Psoas muscle (tissue), 8 donors: Measurements from ENCODE around the gene BCAN. TPM values are rescaled to one million over a fixed set of nuclear protein-coding genes. Genes with fewer than 3 reads are reported as not detected.

Experiments
- ATAC-seq, 4 donors: fragments of 200-7000 bp; cut with Tn5 transposase; one replicate each; pipeline ENCODE4 v1.9.1; 2020; ENCODE audit warnings: moderate library complexity in 3 of 4, mild to moderate bottlenecking in 2 of 4
- DNase-seq, 2 donors: peaks; one replicate each; pipeline ENCODE4 v3.0.0-alpha.2; 2020
- H3K27ac ChIP-seq: fragments of 200-600 bp; one replicate; pipeline ENCODE4 v1.8.0; 2022
- H3K27me3 ChIP-seq, 3 donors: fragments of 200-600 bp in 1 of 3; one replicate each; pipeline versions ENCODE4 v1.6.1 to v1.8.0; 2013 to 2022; ENCODE audit warnings: low read length in 2 of 3, mild to moderate bottlenecking in 2 of 3, moderate library complexity in 1 of 3; ENCODE audit not compliant: insufficient read depth in 3 of 3
- H3K36me3 ChIP-seq, 2 donors: fragments of 200-600 bp in 1 of 2; one replicate each; pipeline versions ENCODE4 v1.6.1 to v1.8.0; 2013 to 2022; ENCODE audit warnings: low read depth in 1 of 2, mild to moderate bottlenecking in 1 of 2, moderate library complexity in 1 of 2; ENCODE audit not compliant: insufficient read depth in 1 of 2
- H3K4me1 ChIP-seq: fragments of 200-600 bp; one replicate; pipeline ENCODE4 v1.8.0; 2022
- H3K4me3 ChIP-seq: fragments of 200-600 bp; one replicate; pipeline ENCODE4 v1.8.0; 2022; ENCODE audit warnings: mild to moderate bottlenecking
- H3K9me3 ChIP-seq: fragments of 200-600 bp; one replicate; pipeline ENCODE4 v1.8.0; 2022
- CTCF ChIP-seq: fragments of 200-600 bp; IDR thresholded peaks from one replicate; pipeline ENCODE4 v1.8.0; 2022; ENCODE audit warnings: antibody characterized with exemption
- WGBS, 3 donors: extraction: QIAGEN DNeasy Blood & Tissue Kit; methylation state at CpG; one replicate each; pipeline versions ENCODE4 v1.1.6 to v1.1.7; 2013; 5-methylcytosine and 5-hydroxymethylcytosine counted together
- intact Hi-C, 2 donors: fragments of 100-400 bp; cut with DNase I; formaldehyde crosslinking; loops; one replicate each; pipeline versions ENCODE4 v1.11.0 to v1.14.2; 2022
- polyA plus RNA-seq, 3 donors: library from polyadenylated mRNA; stranded (reverse); fragments of 200-250 nt; gene quantifications; one replicate each; pipeline ENCODE4 v1.2.3, GENCODE V29; 2013
- total RNA-seq, 4 donors: library from RNA; stranded (reverse); fragmentation: NEBNext Ultra II Directional in 2 of 4; extraction: Animal tissue kit (Norgen Biotek cat#: 25700) in 2 of 4; gene quantifications; one replicate each; pipeline versions ENCODE4 v1.2.1 to v1.2.4, GENCODE V29; 2021 to 2023
- donor health status: healthy with polysubstance abuse.
- donor health status: DM: no; HTN: no; CAD: no; lungs with moderate emphysema.
- donor health status: Bipolar disorder and iron deficiency.
- donor health status: healthy.
- donor health status: DM: yes; HTN: yes; CAD: no.
- donor health status: DM: no; HTN: no; CAD: no.
- donor health status: DM: no; HTN: no; CAD: no.
- donor health status: DM: yes; HTN: yes; CAD: no.

Gene BCAN
- total and polyA plus RNA-seq, 7 donors: 0.06 to 0.36 (median 0.18) TPM; not detected in 3

DNA sequence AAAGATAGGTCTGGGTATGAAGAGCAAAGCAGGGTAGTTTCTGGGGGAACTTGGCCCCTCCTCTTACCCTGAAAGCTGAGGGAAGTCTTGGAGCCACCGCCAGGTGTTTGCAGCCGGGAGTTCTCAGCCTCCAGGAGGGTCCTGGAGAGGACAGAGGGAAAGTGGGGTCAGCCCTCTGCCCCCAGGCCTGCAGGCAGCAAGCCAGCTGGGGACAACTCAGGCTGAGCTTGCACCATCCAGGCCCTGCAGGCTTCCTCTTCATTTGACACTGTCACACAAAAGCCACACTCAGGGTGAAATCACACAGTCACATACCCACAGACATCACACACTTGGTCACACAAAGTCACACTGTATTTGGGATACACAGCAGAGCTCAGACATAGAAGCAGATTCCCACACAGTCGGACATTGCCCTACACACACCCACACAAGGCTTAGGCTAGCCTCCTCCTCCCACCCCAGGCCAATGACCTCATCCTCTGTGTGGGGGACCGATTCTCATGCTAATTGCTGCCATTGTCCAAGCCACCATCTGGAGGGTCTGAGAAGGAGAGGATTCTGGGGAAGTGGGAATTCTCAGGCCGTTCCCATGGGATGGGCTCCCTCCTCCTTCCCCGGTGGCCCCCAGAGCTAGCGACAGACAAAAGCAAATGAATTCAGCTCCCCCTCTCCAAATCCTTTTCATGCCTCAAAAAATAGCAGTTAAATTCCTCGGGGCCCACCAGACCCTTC, 31.6 kb downstream of the BCAN start:
- Histone ChIP-seq H3K4me1 (peaks cover 70% of the 10 kb centered on the region), H3K4me3 (peak overlapping the region; percentile 74), H3K27me3 (no peaks in the 10 kb centered on the region), H3K9me3 (no peaks in the 10 kb centered on the region), H3K27ac (peak overlapping the region; percentile 46), H3K36me3 (peaks cover 0 to 34% of the 10 kb centered on the region in 2 donors)
- ATAC-seq: no peak
- WGBS, 3 donors: 61 to 62% (median 61%) methylated on average over 8 of the region's 8 CpGs
- intact Hi-C loops: no loop called here
- TF ChIP-seq CTCF: no peak
- DNase-seq: no peak

- peaks cover 0 to 34% of the 10 kb centered on the region in 2 donors for H3K36me3 ChIP-seq
- peak overlapping the region; percentile 74 for H3K4me3 ChIP-seq
- peaks cover 0 to 9% (median 0%) of the 10 kb centered on the region in 3 donors for H3K27me3 ChIP-seq
- no peaks in the 10 kb centered on the region for H3K9me3 ChIP-seq
- no peak for TF ChIP-seq CTCF
- H3K27ac ChIP-seq: peak overlapping the region; percentile 80
- peaks cover 51% of the 10 kb centered on the region for H3K4me1 ChIP-seq
- WGBS, 3 donors: 50 to 62% (median 58%) methylated on average over 18 of the region's 18 CpGs
- DNase-seq: peak; percentile 32 to 44
- intact Hi-C loops: loop anchor here in 1 of 2 donors (1.0 kb wide), 1 partner anchor 8 kb away; no protein-coding TSS in a partner anchor
- ATAC-seq: peak in 2 of 4 donors; percentile 12 to 22
Observed at GRCh38 chr1:156675210-156676113, 33.5 kb downstream of the BCAN start.

- ATAC-seq: peak; percentile 18 to 39 (median 27)
- H3K4me1 ChIP-seq: peaks cover 43% of the 10 kb centered on the region
- intact Hi-C loops: loop anchor here in 1 of 2 donors (1.0 kb wide), 1 partner anchor 9 kb away; no protein-coding TSS in a partner anchor
Observed at GRCh38 chr1:156676114-156676819, 34.4 kb downstream of the BCAN start.

More at GRCh38 chr1:156676114-156676819, 34.4 kb downstream of the BCAN start:
- H3K27me3 ChIP-seq: peaks cover 0 to 9% (median 2%) of the 10 kb centered on the region in 3 donors
- no peak for DNase-seq
- TF ChIP-seq CTCF: no peak
- peaks cover 0 to 29% of the 10 kb centered on the region in 2 donors for H3K36me3 ChIP-seq
- no peaks in the 10 kb centered on the region for H3K9me3 ChIP-seq
- 19 to 23% (median 19%) methylated on average over 37 to 49 of the region's 49 CpGs for WGBS, 3 donors
- peak overlapping the region; percentile 80 for H3K27ac ChIP-seq
- peak overlapping the region; percentile 74 for H3K4me3 ChIP-seq
